ENCODE results near the gene C19orf47. TPM values are rescaled to one million over a fixed set of nuclear protein-coding genes. Genes with fewer than 3 reads are reported as not detected.

The C19orf47 gene
- total and polyA plus RNA-seq, 2 donors (not counting 3 experiments of a cell fraction or from before 2014, with no cell fraction given), result 16.4 to 27.0 TPM

DNA sequence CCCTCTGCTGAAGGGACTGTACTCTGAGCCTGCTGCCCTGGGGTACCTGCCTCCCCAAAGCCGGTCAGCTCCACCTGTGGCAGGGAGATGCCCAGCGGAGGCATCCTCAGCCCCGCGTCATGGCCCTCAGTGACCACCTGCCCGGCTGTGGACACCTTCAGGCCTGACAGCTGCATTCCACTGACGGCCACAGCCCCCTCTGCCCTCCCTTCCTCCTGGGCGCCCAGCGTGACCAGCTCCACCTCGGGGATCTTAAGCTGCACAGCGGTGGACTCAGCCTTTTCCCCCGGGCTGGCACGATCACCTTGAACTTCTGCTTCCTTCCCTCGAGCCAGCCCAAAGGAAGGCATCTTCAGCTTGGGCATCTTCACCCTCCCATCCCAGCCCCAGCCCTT is 46.6 kb upstream of the C19orf47 start:
- Histone ChIP-seq H3K9me3 (replicated peaks; ENCODE audit: control insufficient read depth, insufficient read depth, low read length) (no peaks in the 10 kb centered on the region), H3K4me1 (ENCODE audit: control insufficient read depth, extremely low read depth, insufficient read depth, low read length) (no peaks in the 10 kb centered on the region), H3K27me3 (ENCODE audit: control insufficient read depth in 2 of 2, insufficient read depth in 2 of 2, low read length in 2 of 2) (no peaks in the 10 kb centered on the region), H3K9ac (replicated peaks; ENCODE audit: extremely low read depth, insufficient read depth, low read length) (no peak overlapping the region), H2AFZ (ENCODE audit: low read depth, low read length) (no peak overlapping the region), H3K4me3 (replicated peaks in 1 of 3; ENCODE audit: insufficient read depth in 1 of 3, low read depth in 1 of 3, low read length in 3 of 3) (no peak overlapping the region), H3K9me1 (replicated peaks; ENCODE audit: control insufficient read depth, extremely low read depth, insufficient read depth, low read length) (no peaks in the 10 kb centered on the region), H3K27ac (ENCODE audit: insufficient read depth, low read depth, low read length) (no peak overlapping the region), H3K4me2 (ENCODE audit: insufficient read depth, low read length) (no peak overlapping the region), H3K79me2 (ENCODE audit: control insufficient read depth, insufficient read depth, low read length) (no peaks in the 10 kb centered on the region), H4K20me1 (replicated peaks; ENCODE audit: control insufficient read depth, extremely low read depth, insufficient read depth, low read length) (no peaks in the 10 kb centered on the region), H3K36me3 (ENCODE audit: control insufficient read depth in 2 of 2, extremely low read depth in 1 of 2, insufficient read depth in 2 of 2, low read length in 2 of 2) (no peaks in the 10 kb centered on the region)
- intact Hi-C loops (cut with micrococcal nuclease) (no loop called here), dilution Hi-C loops (cut with MboI; ENCODE audit: extremely low pct_ligation_motif_present, low sequenced_read_pairs) (no loop called here)
- TF ChIP-seq, protein P1, sequence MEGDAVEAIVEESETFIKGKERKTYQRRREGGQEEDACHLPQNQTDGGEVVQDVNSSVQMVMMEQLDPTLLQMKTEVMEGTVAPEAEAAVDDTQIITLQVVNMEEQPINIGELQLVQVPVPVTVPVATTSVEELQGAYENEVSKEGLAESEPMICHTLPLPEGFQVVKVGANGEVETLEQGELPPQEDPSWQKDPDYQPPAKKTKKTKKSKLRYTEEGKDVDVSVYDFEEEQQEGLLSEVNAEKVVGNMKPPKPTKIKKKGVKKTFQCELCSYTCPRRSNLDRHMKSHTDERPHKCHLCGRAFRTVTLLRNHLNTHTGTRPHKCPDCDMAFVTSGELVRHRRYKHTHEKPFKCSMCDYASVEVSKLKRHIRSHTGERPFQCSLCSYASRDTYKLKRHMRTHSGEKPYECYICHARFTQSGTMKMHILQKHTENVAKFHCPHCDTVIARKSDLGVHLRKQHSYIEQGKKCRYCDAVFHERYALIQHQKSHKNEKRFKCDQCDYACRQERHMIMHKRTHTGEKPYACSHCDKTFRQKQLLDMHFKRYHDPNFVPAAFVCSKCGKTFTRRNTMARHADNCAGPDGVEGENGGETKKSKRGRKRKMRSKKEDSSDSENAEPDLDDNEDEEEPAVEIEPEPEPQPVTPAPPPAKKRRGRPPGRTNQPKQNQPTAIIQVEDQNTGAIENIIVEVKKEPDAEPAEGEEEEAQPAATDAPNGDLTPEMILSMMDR (IDR thresholded peaks at IDR 0.05; ENCODE audit: extremely low read depth in 1 of 2, insufficient read depth in 1 of 2, low read depth in 1 of 2, low read length in 2 of 2), result no peak
- no peak for TF ChIP-seq EZH2 (IDR thresholded peaks at IDR 0.05; ENCODE audit: borderline replicate concordance, low read depth, low read length, severe bottlenecking)
- TF ChIP-seq MYC (IDR thresholded peaks at IDR 0.05; ENCODE audit: low read depth, low read length), result no peak
- no peak for TF ChIP-seq FOS (IDR thresholded peaks at IDR 0.05; ENCODE audit: borderline replicate concordance, insufficient read depth, low read length)
- TF ChIP-seq JUN (IDR thresholded peaks at IDR 0.05; ENCODE audit: borderline replicate concordance, insufficient read depth, insufficient read length, low read depth), result no peak
- TF ChIP-seq POLR2AphosphoS5 (IDR thresholded peaks at IDR 0.05; ENCODE audit: insufficient read depth, low read depth, low read length), result no peak
- no peak for TF ChIP-seq GATA2 (IDR thresholded peaks at IDR 0.05; ENCODE audit: insufficient read depth, insufficient read length, low read depth, low read length)
- TF ChIP-seq, protein P2, sequence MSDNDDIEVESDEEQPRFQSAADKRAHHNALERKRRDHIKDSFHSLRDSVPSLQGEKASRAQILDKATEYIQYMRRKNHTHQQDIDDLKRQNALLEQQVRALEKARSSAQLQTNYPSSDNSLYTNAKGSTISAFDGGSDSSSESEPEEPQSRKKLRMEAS (IDR thresholded peaks at IDR 0.05; ENCODE audit: insufficient read depth, insufficient read length), result no peak
- no peak for TF ChIP-seq POLR2A (IDR thresholded peaks at IDR 0.05; ENCODE audit: low read depth, low read length)
- no peak for FAIRE-seq
- no TSS peak for BruUV-seq (replicated peaks)
- no peak for DNase-seq (ENCODE audit: low read depth, low spot score)
- ChIA-PET POLR2A (no interaction called here), CTCF (interaction anchor here (0.8 to 2.1 kb wide), 3 partner anchors 13 to 90 kb away, joined by 3 to 9 read pairs (median 5); no protein-coding TSS in a partner anchor)

Measured in endothelial cell of umbilical vein (primary cell).